Heart left ventricle (tissue), 16 donors: ENCODE results near the gene NAALADL2. TPM values are rescaled to one million over a fixed set of nuclear protein-coding genes. Genes with fewer than 3 reads are reported as not detected.

Experiments used
- ATAC-seq, 4 donors: fragments of 200-7000 bp; cut with Tn5 transposase; one replicate each; pipeline ENCODE4 v1.9.1; 2020 to 2022; ENCODE audit warnings: moderate library complexity in 4 of 4, mild to moderate bottlenecking in 3 of 4, moderate number of reproducible peaks in 1 of 4
- DNase-seq, 5 donors: peaks; one replicate each; pipeline ENCODE4 v3.0.0-alpha.2; 2020
- H3K27ac ChIP-seq, 12 donors: fragments of 200-600 bp; sonication (generic) in 4 of 12; one replicate each; pipeline versions ENCODE4 v1.5.0 to v1.8.0; 2016 to 2022; ENCODE audit warnings: mild to moderate bottlenecking in 2 of 12
- H3K27me3 ChIP-seq, 9 donors: fragments of 200-600 bp; sonication (generic) in 2 of 9; one replicate each; pipeline versions ENCODE4 v1.5.1 to v1.8.0; 2016 to 2022; ENCODE audit warnings: mild to moderate bottlenecking in 3 of 9
- H3K36me3 ChIP-seq, 9 donors: fragments of 200-600 bp; sonication (generic) in 2 of 9; one replicate each; pipeline versions ENCODE4 v1.5.0 to v1.8.0; 2018 to 2022; ENCODE audit warnings: mild to moderate bottlenecking in 2 of 9
- H3K4me1 ChIP-seq, 12 donors: fragments of 200-600 bp; sonication (generic) in 4 of 12; one replicate each; pipeline versions ENCODE4 v1.5.0 to v1.8.0; 2016 to 2022; ENCODE audit warnings: mild to moderate bottlenecking in 3 of 12
- H3K4me3 ChIP-seq, 12 donors: fragments of 200-600 bp; sonication (generic) in 4 of 12; one replicate each; pipeline versions ENCODE4 v1.5.0 to v1.8.0; 2017 to 2022; ENCODE audit warnings: mild to moderate bottlenecking in 9 of 12, moderate library complexity in 4 of 12
- H3K9me3 ChIP-seq, 12 donors: fragments of 200-600 bp; sonication (generic) in 4 of 12; one replicate each; pipeline versions ENCODE4 v1.5.0 to v1.8.0; 2016 to 2022; ENCODE audit warnings: mild to moderate bottlenecking in 1 of 12
- CTCF ChIP-seq, 12 donors: fragments of 200-600 bp; sonication (generic) in 4 of 12; IDR thresholded peaks; one replicate each; pipeline versions ENCODE4 v1.5.0 to v1.8.0; 2018 to 2022; ENCODE audit warnings: antibody characterized with exemption in 12 of 12, mild to moderate bottlenecking in 5 of 12
- POLR2A ChIP-seq, 2 donors: fragments of 450-650 bp; IDR thresholded peaks; one replicate each; pipeline ENCODE4 v1.6.1; 2017; ENCODE audit warnings: antibody characterized with exemption in 2 of 2, mild to moderate bottlenecking in 2 of 2, moderate library complexity in 2 of 2
- WGBS, 4 donors: extraction: QIAGEN DNeasy Blood & Tissue Kit in 2 of 4; methylation state at CpG; one replicate each; pipeline versions ENCODE4 v1.1.5 to v1.1.7; 2013 to 2018; 5-methylcytosine and 5-hydroxymethylcytosine counted together
- intact Hi-C, 10 donors: fragments of 100-400 bp; cut with DNase I; formaldehyde crosslinking; loops; one replicate each; pipeline versions ENCODE4 v1.11.1 to v1.14.2; 2022
- polyA plus RNA-seq, 2 donors: library from polyadenylated mRNA; stranded (reverse); fragments of 200-250 nt; gene quantifications; one replicate each; pipeline ENCODE4 v1.2.3, GENCODE V29; 2013
- total RNA-seq, 9 donors: library from RNA; depleted of rRNA in 2 of 9; stranded (reverse); fragments of >200 nt in 2 of 9; fragmentation: NEBNext Ultra II Directional in 3 of 9; extraction: Animal tissue kit (Norgen Biotek cat#: 25700) in 3 of 9; gene quantifications; one replicate each; pipeline versions ENCODE4 v1.1.0 to v1.2.4, GENCODE V29; 2016 to 2023
- donor health status: ischemic (EF 13 %, LVEDD 7.1; RV severe dilation, severe dysfunction).
- donor health status: healthy with polysubstance abuse.
- donor health status: DM: no; HTN: yes; CAD: no.
- donor health status: DM: no; HTN: no; CAD: no.
- donor health status: ischemic (EF 25% LVEDD 6.9; RV normal size, moderate dysfunction).
- donor health status: ischemic (EF 25% LVEDD 5.7; RV mildly dilated, moderate dysfunction).
- donor health status: healthy.
- donor health status: DM: yes; HTN: yes; CAD: no.
- donor health status: ischemic (EF 35%, LVEDD 5.7; RV mildly dilated, moderate dysfunction).
- donor health status: nonischemic (EF 11% LVEDD 7.7; RV severe dilation, severe dysfunction).
- donor health status: DM: yes; HTN: yes; CAD: no.
- donor health status: PGD.
- donor health status: ischemic (EF 29% LVEDD 5.4; RV normal size, mild dysfunction).
- donor health status: nonischemic (EF 23%, LVEDD 6.1; RV moderate dilation, normal function).

Gene NAALADL2
- total and polyA plus RNA-seq, 11 donors: 0.23 to 8.5 (median 3.0) TPM

- ATAC-seq: no peak
- TF ChIP-seq POLR2A (IDR thresholded peaks at IDR 0.05) (no peak), CTCF (IDR thresholded peaks at IDR 0.05) (no peak)
- no peaks in the 10 kb centered on the region for H3K9me3 ChIP-seq
- H3K27me3 ChIP-seq: no peaks in the 10 kb centered on the region
- DNase-seq: no peak
- no peak overlapping the region for H3K4me3 ChIP-seq
- intact Hi-C loops: no loop called here
- 68 to 83% (median 74%) methylated on average over 2 of the region's 2 CpGs for WGBS, 4 donors
- no peak overlapping the region for H3K27ac ChIP-seq
- no peaks in the 10 kb centered on the region for H3K36me3 ChIP-seq
- H3K4me1 ChIP-seq: peaks cover 0 to 20% (median 0%) of the 10 kb centered on the region in 12 donors
Observed at GRCh38 chr3:174955513-174956016, 96.4 kb downstream of the NAALADL2 start.

- DNase-seq (no peak), ATAC-seq (no peak)
- H3K9me3 ChIP-seq: no peaks in the 10 kb centered on the region
- no peak overlapping the region for H3K27ac ChIP-seq
- intact Hi-C loops: no loop called here
- no peaks in the 10 kb centered on the region for H3K36me3 ChIP-seq
- TF ChIP-seq POLR2A (IDR thresholded peaks at IDR 0.05): no peak
- TF ChIP-seq CTCF (IDR thresholded peaks at IDR 0.05): no peak
- H3K4me3 ChIP-seq: no peak overlapping the region
- H3K4me1 ChIP-seq: peaks cover 0 to 20% (median 0%) of the 10 kb centered on the region in 12 donors
- whole genome bisulfite sequencing, 4 donors: 54 to 71% (median 65%) methylated on average over 2 of the region's 2 CpGs
- no peaks in the 10 kb centered on the region for H3K27me3 ChIP-seq
Observed at GRCh38 chr3:174957081-174957480, 97.9 kb downstream of the NAALADL2 start.

GRCh38 chr3:174957551-174958001, 98.4 kb downstream of the NAALADL2 start:
- Histone ChIP-seq H3K36me3 (no peaks in the 10 kb centered on the region), H3K4me1 (peaks cover 0 to 20% (median 0%) of the 10 kb centered on the region in 12 donors), H3K4me3 (no peak overlapping the region), H3K9me3 (no peaks in the 10 kb centered on the region), H3K27ac (no peak overlapping the region), H3K27me3 (no peaks in the 10 kb centered on the region)
- DNase-seq (no peak), ATAC-seq (no peak)
- intact Hi-C loops: no loop called here
- TF ChIP-seq POLR2A (IDR thresholded peaks at IDR 0.05) (no peak), CTCF (IDR thresholded peaks at IDR 0.05) (no peak)

- TF ChIP-seq POLR2A (IDR thresholded peaks at IDR 0.05) (no peak), CTCF (IDR thresholded peaks at IDR 0.05) (no peak)
- H3K27ac ChIP-seq: no peak overlapping the region
- H3K27me3 ChIP-seq: no peaks in the 10 kb centered on the region
- H3K9me3 ChIP-seq: no peaks in the 10 kb centered on the region
- ATAC-seq (no peak), DNase-seq (no peak)
- intact Hi-C loops: no loop called here
- H3K4me1 ChIP-seq: peaks cover 0 to 20% (median 0%) of the 10 kb centered on the region in 12 donors
- no peaks in the 10 kb centered on the region for H3K36me3 ChIP-seq
- H3K4me3 ChIP-seq: no peak overlapping the region
- WGBS, 4 donors: 76 to 81% (median 80%) methylated on average over 5 of the region's 5 CpGs
Observed at GRCh38 chr3:174958671-174959328, 99.7 kb downstream of the NAALADL2 start.
